ENCODE data around the gene PRAME.
"Not testable (repeated sequence)": the region's sequence is repeated elsewhere in the genome, so short reads cannot be mapped to it uniquely, and the experiment has no call there.

PRAME gene

GRCh38 chr22:22552630-22553029, 6.4 kb downstream of the PRAME start:
- no peak for DNase-seq (ENCODE audit: low read depth in 2 of 3, low spot score in 2 of 3)

GRCh38 chr22:22550789-22551434, 8.2 kb downstream of the PRAME start:
- no peak for DNase-seq (ENCODE audit: low read depth in 2 of 3, low spot score in 2 of 3)

- DNase-seq (ENCODE audit: low read depth in 2 of 3, low spot score in 2 of 3), result no peak
These were observed 10.2 kb downstream of the PRAME start for GRCh38 chr22:22548910-22549309.

GRCh38 chr22:22548317-22548716, 10.7 kb downstream of the PRAME start:
- no peak for DNase-seq (ENCODE audit: low read depth in 2 of 3, low spot score in 2 of 3)

- DNase-seq (ENCODE audit: low read depth in 2 of 3, low spot score in 2 of 3), result no peak
These were observed 11.3 kb downstream of the PRAME start for GRCh38 chr22:22547692-22548300.

GRCh38 chr22:22547226-22547625, 11.8 kb downstream of the PRAME start:
- DNase-seq (ENCODE audit: low read depth in 2 of 3, low spot score in 2 of 3), result no peak

- DNase-seq (ENCODE audit: low read depth in 2 of 3, low spot score in 2 of 3), result no peak
These were observed 12.6 kb downstream of the PRAME start for GRCh38 chr22:22546490-22546889.

- no peak for DNase-seq (ENCODE audit: low read depth in 2 of 3, low spot score in 2 of 3)
These were observed 14.0 kb downstream of the PRAME start for GRCh38 chr22:22545084-22545483.

- DNase-seq (ENCODE audit: low read depth in 2 of 3, low spot score in 2 of 3), result no peak
These were observed 20.7 kb downstream of the PRAME start for GRCh38 chr22:22538226-22538989.

- DNase-seq (ENCODE audit: low read depth in 2 of 3, low spot score in 2 of 3), result no peak
These were observed 22.1 kb downstream of the PRAME start for GRCh38 chr22:22536916-22537315.

- DNase-seq (ENCODE audit: low read depth in 2 of 3, low spot score in 2 of 3), result no peak
These were observed 22.6 kb downstream of the PRAME start for GRCh38 chr22:22536515-22536914.

GRCh38 chr22:22535662-22536061, 23.4 kb downstream of the PRAME start:
- DNase-seq (ENCODE audit: low read depth in 2 of 3, low spot score in 2 of 3), result no peak

- DNase-seq (ENCODE audit: low read depth in 2 of 3, low spot score in 2 of 3), result no peak
These were observed 24.3 kb downstream of the PRAME start for GRCh38 chr22:22534604-22535415.

GRCh38 chr22:22533863-22534262, 25.2 kb downstream of the PRAME start:
- no peak for DNase-seq (ENCODE audit: low read depth in 2 of 3, low spot score in 2 of 3)

- DNase-seq (ENCODE audit: low read depth in 2 of 3, low spot score in 2 of 3), result no peak
These were observed 25.6 kb downstream of the PRAME start for GRCh38 chr22:22533417-22533816.

GRCh38 chr22:22532547-22533071, 26.5 kb downstream of the PRAME start:
- DNase-seq (ENCODE audit: low read depth in 2 of 3, low spot score in 2 of 3), result not testable (repeated sequence)

- DNase-seq (ENCODE audit: low read depth in 2 of 3, low spot score in 2 of 3), result no peak
These were observed 27.1 kb downstream of the PRAME start for GRCh38 chr22:22531770-22532546.

- no peak for DNase-seq (ENCODE audit: low read depth in 2 of 3, low spot score in 2 of 3)
These were observed 30.3 kb downstream of the PRAME start for GRCh38 chr22:22528780-22529179.

- no peak for DNase-seq (ENCODE audit: low read depth in 2 of 3, low spot score in 2 of 3)
These were observed 31.8 kb downstream of the PRAME start for GRCh38 chr22:22527312-22527711.

- DNase-seq (ENCODE audit: low read depth in 2 of 3, low spot score in 2 of 3), result no peak
These were observed 32.7 kb downstream of the PRAME start for GRCh38 chr22:22526125-22526912.

Data from activated CD8-positive, alpha-beta memory T cell treated with anti-CD3 and anti-CD28 coated beads for 48 hours (primary cell).